CD4-positive, alpha-beta memory T cell (primary cell): ENCODE measurements around the gene NCAPD2. TPM values are rescaled to one million over a fixed set of nuclear protein-coding genes. Genes with fewer than 3 reads are reported as not detected.
A peak's percentile ranks its signal among the peaks of the same experiment; 100 is the strongest.
"Not testable (repeated sequence)": the region's sequence is repeated elsewhere in the genome, so short reads cannot be mapped to it uniquely, and the experiment has no call there.

ENCODE experiments used
- CTCF ChIA-PET: fragments of 350-600 bp; sonication (Branson Sonifier 250); formaldehyde crosslinking; loops from one replicate; lab custom pipeline; 2021; ENCODE audit warnings: inconsistent platforms; ENCODE audit not compliant: partially characterized antibody; lab: Charles Lee
- POLR2A ChIA-PET: fragments of 350-600 bp; sonication (Branson Sonifier 250); formaldehyde crosslinking; loops from one replicate; lab custom pipeline; 2021; ENCODE audit not compliant: partially characterized antibody; lab: Charles Lee
- DNase-seq, 5 donors: peaks; one replicate each; pipeline versions ENCODE4 v3.0.0 to v3.0.0-alpha.2; 2020 to 2022; ENCODE audit warnings: mixed read lengths in 1 of 5
- H3K27ac ChIP-seq: one replicate; pipeline ENCODE4 v1.7.0; 2013; ENCODE audit warnings: low read depth, low read length
- H3K27me3 ChIP-seq: 2 replicates; pipeline ENCODE4 v1.7.0; 2013; ENCODE audit warnings: mild to moderate bottlenecking, low read length, moderate library complexity; ENCODE audit not compliant: insufficient read depth
- H3K36me3 ChIP-seq: 2 replicates; pipeline ENCODE4 v1.7.0; 2013; ENCODE audit warnings: mild to moderate bottlenecking, low read length, moderate library complexity; ENCODE audit not compliant: insufficient read depth
- H3K4me1 ChIP-seq: 2 replicates; pipeline ENCODE4 v1.7.0; 2013; ENCODE audit warnings: mild to moderate bottlenecking, low read length, moderate library complexity; ENCODE audit not compliant: insufficient read depth
- H3K4me3 ChIP-seq, 2 donors: one replicate each; pipeline ENCODE4 v1.7.0; 2013; ENCODE audit warnings: low read length in 2 of 2, mild to moderate bottlenecking in 1 of 2
- H3K9me3 ChIP-seq, 2 donors: one replicate each; pipeline ENCODE4 v1.7.0; 2013; ENCODE audit warnings: low read length in 2 of 2, control low read depth in 1 of 2; ENCODE audit not compliant: control insufficient read depth in 1 of 2
- H3K27ac Mint-ChIP-seq, 7 donors: one replicate each; pipeline ENCODE4 v1.8.0; 2020 to 2021; ENCODE audit warnings: mixed read lengths in 7 of 7, mild to moderate bottlenecking in 6 of 7, inconsistent platforms in 3 of 7, moderate library complexity in 3 of 7
- H3K27me3 Mint-ChIP-seq, 2 donors: one replicate each; pipeline ENCODE4 v1.8.0; 2020 to 2021; ENCODE audit warnings: mixed read lengths in 2 of 2
- H3K36me3 Mint-ChIP-seq, 2 donors: one replicate each; pipeline ENCODE4 v1.8.0; 2020 to 2021; ENCODE audit warnings: mixed read lengths in 2 of 2, inconsistent platforms in 1 of 2, mild to moderate bottlenecking in 1 of 2
- H3K4me1 Mint-ChIP-seq, 4 donors: one replicate each; pipeline ENCODE4 v1.8.0; 2020 to 2021; ENCODE audit warnings: mixed read lengths in 4 of 4, mild to moderate bottlenecking in 1 of 4
- H3K4me3 Mint-ChIP-seq, 8 donors: one replicate each; pipeline ENCODE4 v1.8.0; 2020 to 2021; ENCODE audit warnings: mixed read lengths in 8 of 8, mild to moderate bottlenecking in 7 of 8, moderate library complexity in 6 of 8, inconsistent platforms in 3 of 8
- H3K9me3 Mint-ChIP-seq, 8 donors: one replicate each; pipeline ENCODE4 v1.8.0; 2020 to 2021; ENCODE audit warnings: mixed read lengths in 8 of 8, mild to moderate bottlenecking in 5 of 8, inconsistent platforms in 3 of 8, moderate library complexity in 1 of 8
- intact Hi-C: fragments of 100-400 bp; cut with micrococcal nuclease; formaldehyde crosslinking; loops from one replicate; pipeline ENCODE4 v1.15.1; 2023
- polyA plus RNA-seq, 2 donors: library from polyadenylated mRNA; unstranded; fragments of 300-500 nt; fragmentation: Illumina TruSeq; gene quantifications; one replicate each; pipeline ENCODE4 v1.2.3, GENCODE V29; 2021
- total RNA-seq, 2 experiments: library from RNA; stranded (reverse); gene quantifications; one replicate each; pipeline ENCODE4 v1.2.3, GENCODE V29; 2021

The NCAPD2 gene
- total and polyA plus RNA-seq, 4 experiments from 2014 or later = 15.7 to 39.8 (median 33.6) TPM

GRCh38 chr12:6556496-6556817 is 62.6 kb downstream of the NCAPD2 start:
- CTCF ChIA-PET = interaction anchor here (2.1 to 7.0 kb wide), 6 partner anchors 7 to 133 kb away, joined by 8 to 61 read pairs (median 12); partner anchors contain the start of gene NOP2
- peaks cover 27 to 59% (median 47%) of the 10 kb centered on the region in 4 donors for H3K4me1 Mint-ChIP-seq

GRCh38 chr12:6556857-6557256 is 63.0 kb downstream of the NCAPD2 start:
- H3K27me3 Mint-ChIP-seq = no peaks in the 10 kb centered on the region
- no peak overlapping the region for H3K4me3 ChIP-seq
- no peaks in the 10 kb centered on the region for H3K9me3 Mint-ChIP-seq
- H3K4me1 ChIP-seq = peaks cover 53% of the 10 kb centered on the region
- DNase-seq = no peak
- H3K27ac Mint-ChIP-seq = peak overlapping the region in 6 of 7 donors; percentile 38 to 88 (median 84)
- H3K27me3 ChIP-seq = no peaks in the 10 kb centered on the region
- H3K9me3 ChIP-seq = no peaks in the 10 kb centered on the region
- peak overlapping the region; percentile 22 for H3K27ac ChIP-seq
- POLR2A ChIA-PET = interaction anchor here (0.7 to 5.7 kb wide), 8 partner anchors 10 to 95 kb away, joined by 3 to 40 read pairs (median 7); partner anchors contain the start of genes GAPDH and NOP2
- CTCF ChIA-PET = interaction anchor here (0.9 to 3.9 kb wide), 14 partner anchors 9 to 230 kb away, joined by 3 to 15 read pairs (median 6); partner anchors contain the start of genes MLF2 and NOP2
- H3K4me1 Mint-ChIP-seq = peaks cover 27 to 58% (median 43%) of the 10 kb centered on the region in 4 donors
- peaks cover 23 to 54% of the 10 kb centered on the region in 2 donors for H3K36me3 Mint-ChIP-seq
- intact Hi-C loops = loop anchor here (1.0 to 5.0 kb wide), 6 partner anchors 11 to 296 kb away; partner anchors contain the start of genes CHD4, GAPDH, NOP2 and USP5
- peaks cover 32% of the 10 kb centered on the region for H3K36me3 ChIP-seq
- H3K4me3 Mint-ChIP-seq = peak overlapping the region; percentile 90 to 97 (median 93)

More at GRCh38 chr12:6556496-6556817, 62.6 kb downstream of the NCAPD2 start:
- DNase-seq, H3K27me3 ChIP-seq, H3K27me3 Mint-ChIP-seq, H3K9me3 ChIP-seq, H3K9me3 Mint-ChIP-seq: not testable (repeated sequence)
- Histone ChIP-seq H3K4me3 (peak overlapping the region in 1 of 2 donors; percentile 71), H3K36me3 (peaks cover 31% of the 10 kb centered on the region), H3K4me1 (peaks cover 57% of the 10 kb centered on the region), H3K27ac (peak overlapping the region; percentile 22)
- intact Hi-C loops = loop anchor here (1.0 to 5.0 kb wide), 6 partner anchors 12 to 296 kb away; partner anchors contain the start of genes CHD4, GAPDH, NOP2 and USP5
- POLR2A ChIA-PET = interaction anchor here (1.1 to 5.7 kb wide), 6 partner anchors 10 to 95 kb away, joined by 4 to 40 read pairs (median 8); partner anchors contain the start of genes NOP2 and VAMP1
- peak overlapping the region; percentile 30 to 88 (median 82) for H3K27ac Mint-ChIP-seq
- H3K36me3 Mint-ChIP-seq = peaks cover 21 to 57% of the 10 kb centered on the region in 2 donors
- H3K4me3 Mint-ChIP-seq = peak overlapping the region; percentile 90 to 97 (median 93)

GRCh38 chr12:6558014-6558760 is 64.3 kb downstream of the NCAPD2 start:
- Mint-ChIP-seq H3K4me1 (peaks cover 18 to 47% (median 34%) of the 10 kb centered on the region in 4 donors), H3K27ac (peak overlapping the region; percentile 13 to 88 (median 81)), H3K36me3 (peaks cover 31 to 55% of the 10 kb centered on the region in 2 donors), H3K4me3 (peak overlapping the region in 2 of 8 donors; percentile 12 to 52)
- not testable (repeated sequence) for H3K9me3 Mint-ChIP-seq, H3K27me3 Mint-ChIP-seq, H3K4me3 ChIP-seq, H3K9me3 ChIP-seq, H3K27ac ChIP-seq, H3K27me3 ChIP-seq
- peak; percentile 59 to 75 (median 71) for DNase-seq
- CTCF ChIA-PET = interaction anchor here (0.6 to 3.9 kb wide), 31 partner anchors 8 to 256 kb away, joined by 3 to 15 read pairs (median 4); partner anchors contain the start of genes MLF2 and NOP2
- Histone ChIP-seq H3K36me3 (peaks cover 38% of the 10 kb centered on the region), H3K4me1 (peaks cover 40% of the 10 kb centered on the region)
- intact Hi-C loops = loop anchor here (5.0 kb wide), 1 partner anchor 221 kb away; no protein-coding TSS in a partner anchor
- POLR2A ChIA-PET = interaction anchor here (0.6 to 5.7 kb wide), 12 partner anchors 9 to 345 kb away, joined by 3 to 40 read pairs (median 3); partner anchors contain the start of genes COPS7A, GAPDH, NOP2 and ZNF384

- intact Hi-C loops = loop anchor here (5.0 kb wide), 1 partner anchor 222 kb away; no protein-coding TSS in a partner anchor
- Histone ChIP-seq H3K36me3 (peaks cover 40% of the 10 kb centered on the region), H3K4me3 (no peak overlapping the region), H3K9me3 (no peaks in the 10 kb centered on the region), H3K4me1 (peaks cover 35% of the 10 kb centered on the region), H3K27ac (no peak overlapping the region), H3K27me3 (no peaks in the 10 kb centered on the region)
- no peaks in the 10 kb centered on the region for H3K27me3 Mint-ChIP-seq
- CTCF ChIA-PET = interaction anchor here (0.5 to 3.9 kb wide), 10 partner anchors 9 to 125 kb away, joined by 3 to 14 read pairs (median 3); partner anchors contain the start of gene NOP2
- peaks cover 15 to 42% (median 29%) of the 10 kb centered on the region in 4 donors for H3K4me1 Mint-ChIP-seq
- no peaks in the 10 kb centered on the region for H3K9me3 Mint-ChIP-seq
- POLR2A ChIA-PET = interaction anchor here (0.9 kb wide), 1 partner anchor 9 kb away, joined by 3 read pairs; no protein-coding TSS in a partner anchor
- no peak for DNase-seq
- H3K27ac Mint-ChIP-seq = peak overlapping the region in 1 of 7 donors; percentile 23
- peaks cover 38 to 54% of the 10 kb centered on the region in 2 donors for H3K36me3 Mint-ChIP-seq
- H3K4me3 Mint-ChIP-seq = no peak overlapping the region
Measured at GRCh38 chr12:6559500-6559899, 65.6 kb downstream of the NCAPD2 start.

GRCh38 chr12:6560501-6561205 is 66.8 kb downstream of the NCAPD2 start:
- DNase-seq = no peak
- no peaks in the 10 kb centered on the region for H3K27me3 ChIP-seq
- H3K4me1 Mint-ChIP-seq = peaks cover 9 to 38% (median 25%) of the 10 kb centered on the region in 4 donors
- CTCF ChIA-PET = interaction anchor here (0.9 to 1.7 kb wide), 5 partner anchors 28 to 122 kb away, joined by 3 to 4 read pairs (median 3); no protein-coding TSS in a partner anchor
- intact Hi-C loops = loop anchor here (10.0 kb wide), 1 partner anchor 264 kb away; the partner anchor contains the start of genes GPR162 and P3H3
- POLR2A ChIA-PET = no interaction called here
- H3K36me3 Mint-ChIP-seq = peaks cover 43 to 52% of the 10 kb centered on the region in 2 donors
- H3K4me1 ChIP-seq = peaks cover 31% of the 10 kb centered on the region
- no peaks in the 10 kb centered on the region for H3K9me3 ChIP-seq
- no peaks in the 10 kb centered on the region for H3K27me3 Mint-ChIP-seq
- no peaks in the 10 kb centered on the region for H3K9me3 Mint-ChIP-seq
- H3K27ac ChIP-seq = no peak overlapping the region
- no peak overlapping the region for H3K4me3 Mint-ChIP-seq
- H3K36me3 ChIP-seq = peaks cover 44% of the 10 kb centered on the region
- peak overlapping the region in 3 of 7 donors; percentile 42 to 57 (median 47) for H3K27ac Mint-ChIP-seq
- H3K4me3 ChIP-seq = no peak overlapping the region

GRCh38 chr12:6562881-6563280 is 69.0 kb downstream of the NCAPD2 start:
- ChIA-PET POLR2A (interaction anchor here (1.1 to 1.5 kb wide), 3 partner anchors 9 to 31 kb away, joined by 4 to 5 read pairs (median 5); no protein-coding TSS in a partner anchor), CTCF (interaction anchor here (0.9 to 4.6 kb wide), 13 partner anchors 10 to 262 kb away, joined by 3 to 61 read pairs (median 5); partner anchors contain the start of genes GAPDH and IFFO1)
- no peaks in the 10 kb centered on the region for H3K9me3 ChIP-seq
- H3K27me3 Mint-ChIP-seq = no peaks in the 10 kb centered on the region
- H3K36me3 ChIP-seq = peaks cover 54% of the 10 kb centered on the region
- DNase-seq = no peak
- H3K4me3 Mint-ChIP-seq = no peak overlapping the region
- H3K27me3 ChIP-seq = no peaks in the 10 kb centered on the region
- H3K4me1 Mint-ChIP-seq = peaks cover 19 to 47% (median 37%) of the 10 kb centered on the region in 4 donors
- intact Hi-C loops = loop anchor here (2.0 to 10.0 kb wide), 2 partner anchors 216 to 262 kb away; partner anchors contain the start of genes GPR162 and P3H3
- peaks cover 53 to 71% of the 10 kb centered on the region in 2 donors for H3K36me3 Mint-ChIP-seq
- H3K4me3 ChIP-seq = no peak overlapping the region
- H3K9me3 Mint-ChIP-seq = no peaks in the 10 kb centered on the region
- no peak overlapping the region for H3K27ac ChIP-seq
- H3K27ac Mint-ChIP-seq = peak overlapping the region in 5 of 7 donors; percentile 16 to 82 (median 77)
- H3K4me1 ChIP-seq = peaks cover 36% of the 10 kb centered on the region
